HEK293 (cell line): Measurements from ENCODE around the gene RIMS1.

Source experiments
- CTCF ChIP-seq: fragments of 450-650 bp; formaldehyde crosslinking; IDR thresholded peaks from 2 replicates; pipeline ENCODE4 v1.5.1; 2016; ENCODE audit warnings: missing biosample characterization, missing genetic modification characterization
- ZBTB7A ChIP-seq: fragments of 450-650 bp; formaldehyde crosslinking; IDR thresholded peaks from 2 replicates; pipeline ENCODE4 v1.5.1; 2016; ENCODE audit warnings: low read depth, missing biosample characterization, missing genetic modification characterization
- ZNF211 ChIP-seq: fragments of 450-650 bp; formaldehyde crosslinking; IDR thresholded peaks from 2 replicates; pipeline ENCODE4 v1.5.1; 2016; ENCODE audit warnings: low read depth, missing biosample characterization, missing genetic modification characterization
- ZNF558 ChIP-seq: fragments of 450-650 bp; formaldehyde crosslinking; IDR thresholded peaks from 2 replicates; pipeline ENCODE4 v1.5.1; 2016; ENCODE audit warnings: missing biosample characterization, missing genetic modification characterization
- ZNF704 ChIP-seq: fragments of 450-650 bp; formaldehyde crosslinking; IDR thresholded peaks from 2 replicates; pipeline ENCODE4 v1.5.1; 2016; ENCODE audit warnings: missing biosample characterization, missing genetic modification characterization

- TF ChIP-seq ZBTB7A (no peak), CTCF (tag by site-specific recombination) (no peak), ZNF558 (tag by site-specific recombination) (no peak), ZNF211 (tag by site-specific recombination) (no peak), ZNF704 (no peak)
These were observed 487.8 kb downstream of the RIMS1 start for GRCh38 chr6:72374172-72374571.
